Glutamatergic neuron (in vitro differentiated cells): ENCODE measurements around the gene RTN4RL2. TPM values are rescaled to one million over a fixed set of nuclear protein-coding genes. Genes with fewer than 3 reads are reported as not detected.
A peak's percentile ranks its signal among the peaks of the same experiment; 100 is the strongest.

ENCODE experiments used
- DNase-seq: peaks from one replicate; pipeline ENCODE4 v3.0.0; 2022
- H3K27ac Mint-ChIP-seq: one replicate; pipeline ENCODE4 v1.8.0; 2020; ENCODE audit warnings: mild to moderate bottlenecking, mixed read lengths, inconsistent platforms; ENCODE audit not compliant: unreplicated experiment
- H3K27me3 Mint-ChIP-seq: one replicate; pipeline ENCODE4 v1.8.0; 2020; ENCODE audit warnings: mild to moderate bottlenecking, moderate library complexity, mixed read lengths, inconsistent platforms; ENCODE audit not compliant: unreplicated experiment
- H3K36me3 Mint-ChIP-seq: one replicate; pipeline ENCODE4 v1.8.0; 2020; ENCODE audit warnings: mild to moderate bottlenecking, mixed read lengths, inconsistent platforms; ENCODE audit not compliant: unreplicated experiment
- H3K4me1 Mint-ChIP-seq: one replicate; pipeline ENCODE4 v1.8.0; 2020; ENCODE audit warnings: mild to moderate bottlenecking, low read depth, mixed read lengths, inconsistent platforms; ENCODE audit not compliant: unreplicated experiment
- H3K4me3 Mint-ChIP-seq: one replicate; pipeline ENCODE4 v1.8.0; 2020; ENCODE audit warnings: mild to moderate bottlenecking, mixed read lengths, inconsistent platforms; ENCODE audit not compliant: unreplicated experiment
- H3K9me3 Mint-ChIP-seq: one replicate; pipeline ENCODE4 v1.8.0; 2020; ENCODE audit warnings: mild to moderate bottlenecking, moderate library complexity, mixed read lengths, inconsistent platforms; ENCODE audit not compliant: unreplicated experiment
- CTCF ChIP-seq: fragments of 200-600 bp; sonication (generic); IDR thresholded peaks from one replicate; pipeline ENCODE4 v1.5.0; 2021; ENCODE audit not compliant: partially characterized antibody, unreplicated experiment
- total RNA-seq: library from RNA; stranded (reverse); fragmentation: NEBNext Ultra II Directional; extraction: Animal tissue kit (Norgen Biotek cat#: 25700); gene quantifications from one replicate; pipeline ENCODE4 v1.2.1, GENCODE V29; 2021; ENCODE audit not compliant: unreplicated experiment

RTN4RL2 gene
- total RNA-seq, 1 donor from 2014 or later = 119 TPM

GRCh38 chr11:57474803-57475115 is 14.4 kb downstream of the RTN4RL2 start:
- Mint-ChIP-seq H3K36me3 (peaks cover 5% of the 10 kb centered on the region), H3K4me3 (no peak overlapping the region), H3K9me3 (peaks cover 28% of the 10 kb centered on the region), H3K27me3 (peaks cover 34% of the 10 kb centered on the region), H3K4me1 (peaks cover 41% of the 10 kb centered on the region), H3K27ac (no peak overlapping the region)
- TF ChIP-seq CTCF = no peak
- DNase-seq = no peak

GRCh38 chr11:57475191-57475590 is 14.9 kb downstream of the RTN4RL2 start:
- Mint-ChIP-seq H3K4me1 (peaks cover 43% of the 10 kb centered on the region), H3K4me3 (no peak overlapping the region), H3K36me3 (peaks cover 5% of the 10 kb centered on the region), H3K27me3 (peaks cover 34% of the 10 kb centered on the region), H3K27ac (no peak overlapping the region), H3K9me3 (peaks cover 29% of the 10 kb centered on the region)
- no peak for TF ChIP-seq CTCF
- no peak for DNase-seq

- peaks cover 46% of the 10 kb centered on the region for H3K4me1 Mint-ChIP-seq
- H3K27me3 Mint-ChIP-seq = peaks cover 34% of the 10 kb centered on the region
- peaks cover 31% of the 10 kb centered on the region for H3K9me3 Mint-ChIP-seq
- TF ChIP-seq CTCF = no peak
- peak overlapping the region; percentile 66 for H3K27ac Mint-ChIP-seq
- DNase-seq = no peak
- H3K4me3 Mint-ChIP-seq = peak overlapping the region; percentile 71
- peaks cover 5% of the 10 kb centered on the region for H3K36me3 Mint-ChIP-seq
Observed at GRCh38 chr11:57475671-57476046, 15.3 kb downstream of the RTN4RL2 start.

GRCh38 chr11:57476047-57476756 is 15.9 kb downstream of the RTN4RL2 start:
- peak; percentile 51 for DNase-seq
- Mint-ChIP-seq H3K36me3 (peaks cover 5% of the 10 kb centered on the region), H3K27me3 (peaks cover 35% of the 10 kb centered on the region), H3K4me3 (peak overlapping the region; percentile 71), H3K9me3 (peaks cover 33% of the 10 kb centered on the region), H3K27ac (peak overlapping the region; percentile 66), H3K4me1 (peaks cover 52% of the 10 kb centered on the region)
- TF ChIP-seq CTCF = no peak

GRCh38 chr11:57476757-57477506 is 16.6 kb downstream of the RTN4RL2 start:
- Mint-ChIP-seq H3K36me3 (peaks cover 5% of the 10 kb centered on the region), H3K27ac (no peak overlapping the region), H3K9me3 (peaks cover 33% of the 10 kb centered on the region), H3K4me1 (peaks cover 58% of the 10 kb centered on the region), H3K4me3 (peak overlapping the region; percentile 75), H3K27me3 (peaks cover 32% of the 10 kb centered on the region)
- DNase-seq = peak; percentile 49
- TF ChIP-seq CTCF = peak; percentile 50
